HG02943 (cell line): ENCODE measurements around the gene WDR62.
"Not testable (repeated sequence)": the region's sequence is repeated elsewhere in the genome, so short reads cannot be mapped to it uniquely, and the experiment has no call there.

Source experiments
- ATAC-seq: cut with Tn5 transposase; IDR thresholded peaks from one replicate; pipeline ENCODE4 v1.9.1; 2021; ENCODE audit warnings: mild to moderate bottlenecking, low read depth, moderate library complexity; ENCODE audit not compliant: unreplicated experiment

Gene WDR62

DNA sequence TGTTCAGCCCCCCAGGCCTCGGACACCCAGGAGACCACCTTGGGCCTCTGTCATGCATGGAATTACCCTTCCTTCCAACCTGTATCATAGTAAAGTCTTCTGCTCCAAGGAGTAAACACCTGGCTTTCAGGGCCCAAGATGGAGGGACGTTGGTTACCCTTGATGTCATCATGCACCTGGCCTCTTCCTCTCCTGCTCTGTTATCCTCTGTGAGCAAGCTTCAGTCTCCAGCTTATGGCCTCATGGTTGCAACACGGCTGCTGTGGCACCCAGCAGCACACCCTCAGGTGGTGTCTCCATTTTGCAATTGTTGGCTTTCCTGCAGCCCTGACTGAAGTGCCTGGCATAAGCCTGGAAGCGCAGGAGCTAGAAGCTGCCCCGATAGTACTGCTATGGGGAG, 52.3 kb downstream of the WDR62 start:
- ATAC-seq = no peak

GRCh38 chr19:36108684-36109083, 54.0 kb downstream of the WDR62 start:
- no peak for ATAC-seq

GRCh38 chr19:36110487-36111199, 55.9 kb downstream of the WDR62 start, which contains the start of gene OVOL3:
Gene OVOL3 (plus strand): TSS chr19:36111143. CDS start chr19:36111203, 60 bp downstream.
- no peak for ATAC-seq

DNA sequence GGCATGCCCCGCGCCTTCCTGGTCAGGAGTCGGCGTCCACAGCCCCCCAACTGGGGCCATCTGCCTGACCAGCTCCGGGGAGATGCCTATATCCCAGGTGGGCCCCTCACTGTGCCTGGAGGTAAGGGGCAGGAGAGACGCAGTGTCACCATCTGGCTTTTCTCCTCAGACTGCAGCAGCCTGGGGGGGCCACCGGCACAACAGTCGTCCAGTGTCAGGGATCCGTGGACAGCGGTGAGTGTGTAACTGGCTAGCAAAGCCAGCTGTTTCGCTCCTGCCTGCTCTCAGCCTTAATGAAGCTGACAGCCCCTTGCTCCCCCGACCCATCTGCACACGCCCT, 56.5 kb downstream of the WDR62 start:
- ATAC-seq = no peak

- ATAC-seq = no peak
These were observed 58.0 kb downstream of the WDR62 start for GRCh38 chr19:36112678-36113077.

GRCh38 chr19:36113425-36113824, 58.7 kb downstream of the WDR62 start:
- ATAC-seq = no peak

GRCh38 chr19:36113894-36114720, 59.4 kb downstream of the WDR62 start:
- ATAC-seq = peak; percentile 4

DNA sequence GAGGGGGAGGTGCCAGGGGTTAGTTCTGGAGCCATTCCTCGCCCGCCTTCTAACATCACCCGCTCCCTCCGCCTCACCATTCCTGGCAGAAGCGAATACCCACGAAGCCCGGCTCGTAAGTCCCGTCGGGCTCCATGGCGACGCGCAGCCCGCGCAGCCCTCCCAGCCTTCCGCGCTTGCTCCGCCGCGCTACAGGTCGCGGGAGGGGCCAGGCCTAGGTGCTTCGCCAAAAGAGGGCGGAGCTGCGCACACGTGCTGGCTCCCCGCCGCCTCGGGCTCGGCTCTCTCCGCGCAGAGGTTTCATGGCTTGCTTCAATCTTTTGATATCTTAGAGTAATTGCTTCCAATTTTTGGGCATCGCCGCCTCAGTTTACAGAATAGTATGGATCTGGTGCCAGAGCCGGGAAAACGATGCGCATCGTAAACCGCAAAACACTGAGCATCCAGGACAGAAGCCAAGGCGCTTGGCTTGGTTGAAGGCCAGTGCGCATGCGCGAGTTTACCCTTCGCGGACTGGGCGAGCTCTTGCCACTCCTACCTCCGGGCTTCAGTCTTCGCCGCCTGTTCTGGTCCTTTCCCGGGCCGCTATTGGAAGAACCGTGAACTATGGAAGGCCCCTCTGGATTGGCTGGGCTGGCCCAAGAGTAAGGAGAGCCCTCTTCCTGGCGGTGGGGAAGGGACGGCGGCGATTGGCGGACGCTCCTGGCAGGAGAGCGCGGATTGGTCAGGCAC, 60.2 kb downstream of the WDR62 start, which contains the start of gene POLR2I:
Gene POLR2I, minus strand, starts transcription at position 155 of the 732 bp plus-strand sequence. Its CDS starts 19 bp downstream, at position 136.
- peak; percentile 68 for ATAC-seq

DNA sequence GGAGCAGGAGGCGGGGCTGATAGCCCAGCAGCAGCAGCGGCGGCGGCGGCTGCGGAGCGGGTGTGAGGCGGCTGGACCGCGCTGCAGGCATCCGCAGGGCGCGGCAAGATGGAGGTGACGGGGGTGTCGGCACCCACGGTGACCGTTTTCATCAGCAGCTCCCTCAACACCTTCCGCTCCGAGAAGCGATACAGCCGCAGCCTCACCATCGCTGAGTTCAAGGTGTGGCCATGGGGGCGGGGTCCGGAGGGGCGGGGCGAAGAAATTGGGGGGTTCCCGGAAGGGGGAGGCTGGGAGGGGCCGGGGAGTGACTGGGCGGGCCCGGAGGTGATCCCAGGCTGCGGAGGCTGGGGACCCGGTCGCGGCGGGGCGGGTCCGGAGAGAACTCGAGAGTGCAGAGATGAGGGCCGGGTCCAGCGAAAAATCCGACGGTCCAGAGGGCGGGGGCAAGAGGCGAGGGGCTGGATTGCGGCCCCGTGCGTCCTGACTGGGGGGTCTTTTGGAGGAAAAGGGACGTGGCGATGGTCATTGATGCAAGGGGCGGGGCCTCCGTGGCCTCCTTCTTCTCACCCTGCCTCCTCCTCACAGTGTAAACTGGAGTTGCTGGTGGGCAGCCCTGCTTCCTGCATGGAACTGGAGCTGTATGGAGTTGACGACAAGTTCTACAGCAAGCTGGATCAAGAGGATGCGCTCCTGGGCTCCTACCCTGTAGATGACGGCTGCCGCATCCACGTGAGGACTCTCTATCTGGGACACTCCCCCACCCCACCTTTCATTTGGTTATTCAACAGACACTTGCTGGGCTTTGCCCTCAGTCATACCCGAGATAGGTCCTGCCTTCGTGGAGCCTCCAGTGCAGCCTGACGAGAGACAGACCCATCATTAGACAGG, 61.0 kb downstream of the WDR62 start, which contains the start of gene TBCB:
Gene TBCB, plus strand, starts transcription at position 16 of the 891 bp plus-strand sequence. Its CDS starts 93 bp downstream, at position 109.
- peak; percentile 32 for ATAC-seq

GRCh38 chr19:36116344-36116637, 61.6 kb downstream of the WDR62 start:
- no peak for ATAC-seq

- no peak for ATAC-seq
These were observed 65.6 kb downstream of the WDR62 start for GRCh38 chr19:36120092-36120983.

DNA sequence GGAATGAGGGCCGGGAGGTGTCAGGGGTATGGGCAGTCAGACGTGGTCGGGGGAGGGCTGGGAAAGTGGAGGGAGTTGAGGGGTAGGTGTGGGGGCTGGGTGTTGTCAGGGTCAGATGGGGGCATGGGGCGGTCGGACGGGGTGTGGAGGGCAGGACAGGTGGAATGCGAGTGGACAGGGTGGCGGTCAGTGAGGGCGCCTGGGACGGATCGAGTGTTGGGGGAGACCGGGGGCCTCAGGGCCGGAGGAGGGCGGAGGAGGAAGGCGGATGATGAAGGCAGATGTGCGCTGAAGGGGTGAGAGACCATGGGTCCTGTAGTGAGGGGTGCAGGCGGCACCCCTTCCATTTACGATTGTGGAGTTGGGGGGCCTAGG, 66.3 kb downstream of the WDR62 start:
- no peak for ATAC-seq

GRCh38 chr19:36121486-36122124, 66.9 kb downstream of the WDR62 start:
- ATAC-seq = no peak

DNA sequence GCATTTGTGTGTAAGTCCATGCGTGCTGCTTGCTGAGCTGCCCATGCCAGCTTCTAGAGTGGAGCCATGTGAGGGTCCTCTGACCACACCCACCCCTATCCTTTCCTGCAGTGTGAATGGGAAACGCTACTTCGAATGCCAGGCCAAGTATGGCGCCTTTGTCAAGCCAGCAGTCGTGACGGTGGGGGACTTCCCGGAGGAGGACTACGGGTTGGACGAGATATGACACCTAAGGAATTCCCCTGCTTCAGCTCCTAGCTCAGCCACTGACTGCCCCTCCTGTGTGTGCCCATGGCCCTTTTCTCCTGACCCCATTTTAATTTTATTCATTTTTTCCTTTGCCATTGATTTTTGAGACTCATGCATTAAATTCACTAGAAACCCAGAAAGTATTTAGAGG, 70.9 kb downstream of the WDR62 start:
- no peak for ATAC-seq

DNA sequence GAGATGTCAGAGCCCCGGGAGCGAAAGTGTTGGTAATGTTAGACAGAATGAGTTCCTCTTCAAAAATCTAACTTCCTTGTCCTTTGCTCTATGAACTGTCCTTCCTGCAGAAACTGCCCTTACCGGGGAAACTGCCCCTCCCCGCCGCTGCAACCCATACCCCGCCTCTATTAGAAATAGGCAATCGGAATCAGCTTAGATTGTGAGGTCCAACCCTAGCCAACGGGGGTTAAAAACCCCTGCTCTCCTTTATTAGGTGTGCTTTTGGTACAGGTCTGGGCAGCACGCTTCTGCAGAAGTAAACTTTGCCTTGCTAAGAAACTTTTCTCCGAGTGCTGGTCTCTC, 73.7 kb downstream of the WDR62 start:
- ATAC-seq = no peak

DNA sequence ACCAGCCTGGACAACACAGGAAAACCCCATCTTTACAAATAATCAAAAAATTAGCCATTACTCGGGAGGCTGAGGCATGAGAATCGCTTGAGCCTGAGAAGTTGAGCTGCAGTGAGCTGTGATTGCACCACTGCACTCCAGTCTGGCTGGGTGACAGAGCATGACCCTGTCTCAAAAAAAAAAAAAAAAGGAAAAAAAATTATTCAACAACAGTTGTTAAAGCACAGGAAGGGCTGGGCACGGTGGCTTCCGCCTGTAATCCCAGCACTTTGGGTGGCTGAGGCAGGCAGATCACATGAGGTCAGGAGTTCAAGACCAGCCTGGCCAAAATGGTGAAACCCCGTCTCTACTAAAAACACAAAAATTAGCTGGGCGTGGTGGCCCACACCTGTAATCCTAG, 76.5 kb downstream of the WDR62 start:
- not testable (repeated sequence) for ATAC-seq

DNA sequence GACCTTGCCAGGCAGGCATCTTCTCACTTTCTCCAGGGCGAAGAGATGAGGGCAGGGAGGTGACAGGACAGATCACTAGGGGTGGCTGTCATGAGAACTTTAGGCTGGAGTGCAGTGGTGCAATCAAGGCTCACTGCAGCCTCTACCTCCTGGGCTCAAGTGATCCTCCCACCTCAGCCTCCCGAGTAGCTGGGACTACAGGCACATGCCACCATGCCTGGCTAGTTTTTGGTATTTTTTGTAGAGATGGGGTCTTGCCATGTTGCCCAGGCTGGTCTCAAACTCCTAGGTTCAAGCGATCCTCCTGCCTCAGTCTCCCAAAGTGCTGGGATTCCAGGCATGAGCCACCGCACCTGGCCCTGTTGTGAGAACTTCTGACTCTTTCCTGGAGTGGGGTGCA, 80.2 kb downstream of the WDR62 start:
- ATAC-seq = not testable (repeated sequence)

DNA sequence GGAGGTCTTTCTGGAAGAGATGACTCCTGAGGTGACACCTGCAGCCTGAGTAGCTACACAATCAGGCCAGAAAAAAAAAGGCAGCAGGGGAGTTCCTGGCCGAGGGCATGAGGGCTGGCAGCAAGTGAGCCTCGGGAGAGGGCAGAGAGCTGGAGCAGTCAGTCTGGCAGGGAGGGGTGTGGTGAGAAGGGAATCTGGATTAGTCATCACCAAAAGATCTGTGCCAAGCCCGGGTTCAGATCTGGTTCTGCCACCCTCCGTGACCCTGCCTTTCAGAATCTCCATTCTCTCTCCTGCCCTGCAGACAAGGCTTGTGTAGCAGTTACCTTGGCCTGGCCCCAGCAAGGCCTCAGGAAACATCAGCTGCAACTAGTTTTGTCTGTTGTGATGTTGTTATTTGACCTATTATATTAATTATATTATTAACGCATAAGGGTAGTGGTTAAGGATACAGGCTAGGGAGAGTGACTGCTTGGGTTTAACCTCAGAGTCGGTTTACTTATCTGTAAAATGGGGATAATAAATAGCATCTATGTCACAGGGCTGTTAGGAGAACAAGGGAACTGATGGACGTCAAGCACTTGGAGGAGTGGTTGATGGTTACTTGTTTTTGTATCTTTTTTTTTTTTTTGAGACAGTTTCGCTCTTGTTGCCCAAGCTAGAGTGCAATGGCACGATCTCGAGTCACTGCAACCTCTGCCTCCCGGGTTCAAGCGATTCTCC, 82.4 kb downstream of the WDR62 start:
- no peak for ATAC-seq
